Measurements from ENCODE around the gene NPAS2. TPM values are rescaled to one million over a fixed set of nuclear protein-coding genes. Genes with fewer than 3 reads are reported as not detected.

NPAS2 gene
- polyA plus RNA-seq, 1 of the 3 experiments (the other 2 are of a cell fraction), result 58.5 TPM

GRCh38 chr2:100820273-100820522, 259 bp downstream of the NPAS2 start:
- Histone ChIP-seq H3K27me3 (ENCODE audit: insufficient read depth) (no peaks in the 10 kb centered on the region), H3K27ac (ENCODE audit: low read depth in 2 of 2, low read length in 1 of 2) (no peak overlapping the region), H3K4me2 (peak overlapping the region; percentile 82), H3K9ac (peak overlapping the region; percentile 74), H3K4me3 (ENCODE audit: low read depth in 2 of 2, low read length in 1 of 2) (peak overlapping the region; percentile 73 to 75), H3F3A (replicated peaks; ENCODE audit: insufficient read depth) (peaks cover 9% of the 10 kb centered on the region), H3K4me1 (ENCODE audit: control insufficient read depth in 1 of 2, insufficient read depth in 2 of 2, low read depth in 1 of 2, low read length in 1 of 2) (no peaks in the 10 kb centered on the region; a peak in 2 of 4 replicates), H3K9me2 (no peaks in the 10 kb centered on the region), H2AFZ (ENCODE audit: low read depth) (peak overlapping the region; percentile 7; the same call in 1 of the 2 replicates), H4K20me1 (ENCODE audit: insufficient read depth) (no peaks in the 10 kb centered on the region; the same call in 1 of the 2 replicates), H3K36me3 (replicated peaks in 1 of 2; ENCODE audit: control insufficient read depth in 1 of 2, insufficient read depth in 2 of 2, low read length in 1 of 2) (no peaks in the 10 kb centered on the region), H3K9me3 (no peaks in the 10 kb centered on the region), H3K79me2 (ENCODE audit: insufficient read depth) (peaks cover 45% of the 10 kb centered on the region)
- DNase-seq, result no peak
- TF ChIP-seq RCOR1 (IDR thresholded peaks at IDR 0.05; ENCODE audit: low read length) (no peak), FOXM1 (IDR thresholded peaks at IDR 0.05; ENCODE audit: low read depth) (no peak), ZBTB33 (IDR thresholded peaks at IDR 0.05; ENCODE audit: borderline replicate concordance, low read depth) (no peak), MAX (IDR thresholded peaks at IDR 0.05; ENCODE audit: low read depth) (no peak), USF1 (IDR thresholded peaks at IDR 0.05; ENCODE audit: borderline replicate concordance, low read depth) (no peak), RXRA (IDR thresholded peaks at IDR 0.05; ENCODE audit: borderline replicate concordance, low read depth) (no peak), POLR2AphosphoS5 (IDR thresholded peaks at IDR 0.05; ENCODE audit: low read depth, low read length) (no peak), ELF1 (IDR thresholded peaks at IDR 0.05) (no peak), TEAD4 (IDR thresholded peaks at IDR 0.05; ENCODE audit: borderline replicate concordance, insufficient read depth) (no peak), NFIC (IDR thresholded peaks at IDR 0.05; ENCODE audit: borderline replicate concordance) (no peak)
- ChIA-PET POLR2A (no interaction called here), CTCF (interaction anchor here (0.8 to 1.0 kb wide), 2 partner anchors 46 to 162 kb away, joined by 3 to 4 read pairs; no protein-coding TSS in a partner anchor)
- WGBS (ENCODE audit: low lambda C conversion rate), result no CpG with 5 or more reads among the region's 43 CpGs

GRCh38 chr2:100820523-100821254, 750 bp downstream of the NPAS2 start:
- Histone ChIP-seq H3K4me2 (peak overlapping the region; percentile 82), H3K9ac (peak overlapping the region; percentile 74), H3K9me2 (no peaks in the 10 kb centered on the region), H3K36me3 (replicated peaks in 1 of 2; ENCODE audit: control insufficient read depth in 1 of 2, insufficient read depth in 2 of 2, low read length in 1 of 2) (no peaks in the 10 kb centered on the region), H4K20me1 (ENCODE audit: insufficient read depth) (no peaks in the 10 kb centered on the region; the same call in 1 of the 2 replicates), H3K27ac (ENCODE audit: low read depth in 2 of 2, low read length in 1 of 2) (no peak overlapping the region; a peak in 1 of 4 replicates), H2AFZ (ENCODE audit: low read depth) (peak overlapping the region; percentile 7; the same call in 1 of the 2 replicates), H3K4me1 (ENCODE audit: control insufficient read depth in 1 of 2, insufficient read depth in 2 of 2, low read depth in 1 of 2, low read length in 1 of 2) (peaks cover 0 to 3% of the 10 kb centered on the region in 2 experiments; a peak in 2 of 4 replicates), H3F3A (replicated peaks; ENCODE audit: insufficient read depth) (peaks cover 9% of the 10 kb centered on the region), H3K79me2 (ENCODE audit: insufficient read depth) (peaks cover 48% of the 10 kb centered on the region), H3K27me3 (ENCODE audit: insufficient read depth) (no peaks in the 10 kb centered on the region), H3K9me3 (no peaks in the 10 kb centered on the region), H3K4me3 (ENCODE audit: low read depth in 2 of 2, low read length in 1 of 2) (peak overlapping the region; percentile 73 to 75)
- ChIA-PET POLR2A (no interaction called here), CTCF (interaction anchor here (0.8 to 1.2 kb wide), 3 partner anchors 46 to 210 kb away, joined by 3 to 4 read pairs (median 4); no protein-coding TSS in a partner anchor)
- 4% methylated on average over 16 of the region's 60 CpGs for WGBS (ENCODE audit: low lambda C conversion rate)
- DNase-seq, result no peak
- TF ChIP-seq IRF3 (IDR thresholded peaks at IDR 0.05; ENCODE audit: low read depth, low read length) (no peak), YY1 (IDR thresholded peaks at IDR 0.05; ENCODE audit: low read depth) (no peak), SIN3A (IDR thresholded peaks at IDR 0.05; ENCODE audit: borderline replicate concordance, low read depth, low read length) (no peak), CHD2 (IDR thresholded peaks at IDR 0.05; ENCODE audit: low read length, partially characterized antibody) (no peak), RAD21 (IDR thresholded peaks at IDR 0.05; ENCODE audit: low read length) (no peak), USF1 (IDR thresholded peaks at IDR 0.05; ENCODE audit: borderline replicate concordance, low read depth) (no peak), TCF12 (IDR thresholded peaks at IDR 0.05) (no peak), NFIC (IDR thresholded peaks at IDR 0.05; ENCODE audit: borderline replicate concordance) (no peak), ZBTB33 (IDR thresholded peaks at IDR 0.05; ENCODE audit: borderline replicate concordance, low read depth) (no peak), RFX5 (IDR thresholded peaks at IDR 0.05; ENCODE audit: low read length) (no peak), ELF1 (IDR thresholded peaks at IDR 0.05) (no peak), MEF2A (IDR thresholded peaks at IDR 0.05; ENCODE audit: borderline replicate concordance, low read depth) (no peak), FOXM1 (IDR thresholded peaks at IDR 0.05; ENCODE audit: low read depth) (no peak), RXRA (IDR thresholded peaks at IDR 0.05; ENCODE audit: borderline replicate concordance, low read depth) (no peak), GABPA (IDR thresholded peaks at IDR 0.05; ENCODE audit: low read depth) (no peak)

All from SK-N-SH (cell line).